ENCODE results near the gene NMNAT3. TPM values are rescaled to one million over a fixed set of nuclear protein-coding genes. Genes with fewer than 3 reads are reported as not detected.

Gene NMNAT3
- total RNA-seq, 2 donors from 2014 or later, result 4.5 to 4.6 TPM

GRCh38 chr3:139630542-139630941 lies 47.2 kb downstream of the NMNAT3 start:
- no peak for DNase-seq
- Histone ChIP-seq H3K4me3 (no peak overlapping the region), H3K4me1 (no peaks in the 10 kb centered on the region), H3K27ac (no peak overlapping the region), H3K9ac (ENCODE audit: low read depth in 2 of 2, low read length in 2 of 2) (no peak overlapping the region), H3K27me3 (no peaks in the 10 kb centered on the region), H3K9me3 (no peaks in the 10 kb centered on the region), H3K36me3 (no peaks in the 10 kb centered on the region)
- TF ChIP-seq CTCF (IDR thresholded peaks at IDR 0.05), result no peak
- intact Hi-C loops (cut with DNase I), result no loop called here

- intact Hi-C loops (cut with DNase I), result no loop called here
- Histone ChIP-seq H3K36me3 (no peaks in the 10 kb centered on the region), H3K9me3 (no peaks in the 10 kb centered on the region), H3K27ac (no peak overlapping the region), H3K4me1 (no peaks in the 10 kb centered on the region), H3K4me3 (no peak overlapping the region), H3K9ac (ENCODE audit: low read depth in 2 of 2, low read length in 2 of 2) (no peak overlapping the region), H3K27me3 (no peaks in the 10 kb centered on the region)
- DNase-seq, result no peak
- TF ChIP-seq CTCF (IDR thresholded peaks at IDR 0.05), result peak; percentile 28
Observed at GRCh38 chr3:139629033-139629432, 48.7 kb downstream of the NMNAT3 start.

- H3K27me3 ChIP-seq, result no peaks in the 10 kb centered on the region
- no peak overlapping the region for H3K4me3 ChIP-seq
- H3K9me3 ChIP-seq, result no peaks in the 10 kb centered on the region
- no peaks in the 10 kb centered on the region for H3K4me1 ChIP-seq
- TF ChIP-seq CTCF (IDR thresholded peaks at IDR 0.05), result no peak
- DNase-seq, result no peak
- intact Hi-C loops (cut with DNase I), result no loop called here
- no peak overlapping the region for H3K27ac ChIP-seq
- H3K9ac ChIP-seq (ENCODE audit: low read depth in 2 of 2, low read length in 2 of 2), result no peak overlapping the region
- no peaks in the 10 kb centered on the region for H3K36me3 ChIP-seq
Observed at GRCh38 chr3:139627759-139628158, 50.0 kb downstream of the NMNAT3 start.

GRCh38 chr3:139620438-139620837 lies 57.3 kb downstream of the NMNAT3 start:
- Histone ChIP-seq H3K9ac (ENCODE audit: low read depth in 2 of 2, low read length in 2 of 2) (no peak overlapping the region), H3K4me1 (no peaks in the 10 kb centered on the region), H3K27ac (no peak overlapping the region), H3K4me3 (no peak overlapping the region), H3K9me3 (no peaks in the 10 kb centered on the region), H3K36me3 (no peaks in the 10 kb centered on the region), H3K27me3 (no peaks in the 10 kb centered on the region)
- no peak for DNase-seq
- TF ChIP-seq CTCF (IDR thresholded peaks at IDR 0.05), result no peak
- intact Hi-C loops (cut with DNase I), result no loop called here

GRCh38 chr3:139619484-139619883 lies 58.3 kb downstream of the NMNAT3 start:
- Histone ChIP-seq H3K9ac (ENCODE audit: low read depth in 2 of 2, low read length in 2 of 2) (no peak overlapping the region), H3K9me3 (no peaks in the 10 kb centered on the region), H3K27me3 (no peaks in the 10 kb centered on the region), H3K36me3 (no peaks in the 10 kb centered on the region), H3K4me3 (no peak overlapping the region), H3K27ac (no peak overlapping the region), H3K4me1 (no peaks in the 10 kb centered on the region)
- intact Hi-C loops (cut with DNase I), result no loop called here
- TF ChIP-seq CTCF (IDR thresholded peaks at IDR 0.05), result no peak
- DNase-seq, result no peak

Measured in colonic mucosa (tissue), 4 donors.